Hepatocyte (in vitro differentiated cells): ENCODE measurements around the gene RALBP1. TPM values are rescaled to one million over a fixed set of nuclear protein-coding genes. Genes with fewer than 3 reads are reported as not detected.

ENCODE experiments used
- DNase-seq: peaks from one replicate; pipeline ENCODE4 v3.0.0-alpha.2; 2016; ENCODE audit warnings: low spot score
- H2AFZ ChIP-seq: fragments of 200-600 bp; sonication (generic); 2 replicates; pipeline ENCODE4 v1.6.0; 2016; ENCODE audit warnings: antibody characterized with exemption, mild to moderate bottlenecking
- H3K27ac ChIP-seq: fragments of 200-600 bp; sonication (generic); 2 replicates; pipeline ENCODE4 v1.5.1; 2016; ENCODE audit warnings: mild to moderate bottlenecking
- H3K27me3 ChIP-seq: fragments of 200-600 bp; sonication (generic); 2 replicates; pipeline ENCODE4 v1.6.1; 2016
- H3K36me3 ChIP-seq: fragments of 200-600 bp; sonication (generic); replicated peaks from 2 replicates; pipeline ENCODE4 v1.5.1; 2016; ENCODE audit warnings: low read depth; ENCODE audit not compliant: insufficient read depth
- H3K4me1 ChIP-seq: fragments of 200-600 bp; sonication (generic); 2 replicates; pipeline ENCODE4 v1.5.1; 2016; ENCODE audit warnings: mild to moderate bottlenecking, moderate library complexity; ENCODE audit not compliant: insufficient read depth
- H3K4me2 ChIP-seq: fragments of 200-600 bp; sonication (generic); 2 replicates; pipeline ENCODE4 v1.6.0; 2016
- H3K4me3 ChIP-seq: fragments of 200-600 bp; sonication (generic); 2 replicates; pipeline ENCODE4 v1.5.1; 2016; ENCODE audit warnings: mild to moderate bottlenecking
- H3K79me2 ChIP-seq: fragments of 200-600 bp; sonication (generic); 2 replicates; pipeline ENCODE4 v1.6.0; 2017; ENCODE audit warnings: mild to moderate bottlenecking
- H3K9me2 ChIP-seq: fragments of 200-600 bp; sonication (generic); replicated peaks from 2 replicates; pipeline ENCODE4 v1.6.0; 2017; ENCODE audit warnings: mild to moderate bottlenecking; ENCODE audit not compliant: insufficient read depth
- H3K9me3 ChIP-seq: fragments of 200-600 bp; sonication (generic); 2 replicates; pipeline ENCODE4 v1.5.1; 2016; ENCODE audit warnings: low read depth, mild to moderate bottlenecking
- H4K20me1 ChIP-seq: fragments of 200-600 bp; sonication (generic); 2 replicates; pipeline ENCODE4 v1.6.0; 2016; ENCODE audit warnings: mild to moderate bottlenecking; ENCODE audit not compliant: insufficient read depth, poor library complexity, severe bottlenecking
- EZH2 ChIP-seq: fragments of 200-600 bp; sonication (generic); IDR thresholded peaks from 2 replicates; pipeline ENCODE4 v1.6.1; 2016; ENCODE audit warnings: antibody characterized with exemption, mild to moderate bottlenecking, borderline replicate concordance
- EZH2phosphoT487 ChIP-seq: fragments of 200-600 bp; sonication (generic); IDR thresholded peaks from one replicate; pipeline ENCODE4 v1.6.1; 2018; ENCODE audit warnings: antibody characterized with exemption, mild to moderate bottlenecking, low read depth, moderate library complexity; ENCODE audit not compliant: unreplicated experiment, severe bottlenecking
- WGBS: methylation state at CpG from one replicate; pipeline ENCODE4 v1.1.6; 2016; ENCODE audit warnings: low lambda C conversion rate; ENCODE audit errors: missing lambda C conversion rate; 5-methylcytosine and 5-hydroxymethylcytosine counted together
- polyA plus RNA-seq: library from polyadenylated mRNA; unstranded; fragments of >200 nt; fragmentation: Nextera tagmentation; extraction: Ambion mirVana; gene quantifications from 2 replicates; pipeline ENCODE4 v1.2.1, GENCODE V29; 2016
- total RNA-seq: library from RNA; depleted of rRNA; stranded (reverse); fragments of >200 nt; gene quantifications from 2 replicates; pipeline ENCODE4 v1.2.3, GENCODE V29; 2014
- TF ChIP-seq, protein P1 (sequence below): fragments of 200-600 bp; sonication (generic); IDR thresholded peaks from 2 replicates; pipeline ENCODE4 v1.5.1; 2016; ENCODE audit warnings: antibody characterized with exemption, mild to moderate bottlenecking; ENCODE audit not compliant: poor library complexity

RALBP1 gene
- total and polyA plus RNA-seq, 2 experiments from 2014 or later, result 41.3 to 55.0 TPM

DNA sequence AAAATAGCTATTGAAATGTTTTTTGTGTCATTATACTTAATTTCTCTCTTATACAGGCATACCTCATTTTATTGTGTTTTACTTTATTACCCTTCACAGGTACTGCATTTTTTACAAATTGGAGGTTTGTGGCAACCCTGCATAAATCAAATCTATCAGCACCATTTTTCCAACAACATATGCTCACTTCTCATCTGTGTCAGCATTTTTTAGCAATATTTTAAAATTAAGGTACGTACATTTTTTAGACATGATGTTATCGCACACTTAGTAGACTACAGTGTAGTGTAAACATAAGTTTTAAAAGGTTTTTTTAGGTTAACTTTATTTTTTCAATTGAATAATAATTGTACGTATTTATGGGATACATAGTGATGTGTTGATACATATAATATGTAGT lies 30.8 kb upstream of the RALBP1 start:
- H3K4me1 ChIP-seq, result no peaks in the 10 kb centered on the region
- DNase-seq, result no peak
- no peak overlapping the region for H2AFZ ChIP-seq
- 96% methylated on average over 3 of the region's 3 CpGs for WGBS
- H4K20me1 ChIP-seq, result no peaks in the 10 kb centered on the region
- H3K27ac ChIP-seq, result no peak overlapping the region
- H3K4me3 ChIP-seq, result no peak overlapping the region
- H3K9me2 ChIP-seq, result no peaks in the 10 kb centered on the region
- H3K9me3 ChIP-seq, result no peaks in the 10 kb centered on the region
- no peaks in the 10 kb centered on the region for H3K79me2 ChIP-seq
- H3K36me3 ChIP-seq, result no peaks in the 10 kb centered on the region
- TF ChIP-seq EZH2phosphoT487 (no peak), EZH2 (no peak)
- TF ChIP-seq, protein P1, sequence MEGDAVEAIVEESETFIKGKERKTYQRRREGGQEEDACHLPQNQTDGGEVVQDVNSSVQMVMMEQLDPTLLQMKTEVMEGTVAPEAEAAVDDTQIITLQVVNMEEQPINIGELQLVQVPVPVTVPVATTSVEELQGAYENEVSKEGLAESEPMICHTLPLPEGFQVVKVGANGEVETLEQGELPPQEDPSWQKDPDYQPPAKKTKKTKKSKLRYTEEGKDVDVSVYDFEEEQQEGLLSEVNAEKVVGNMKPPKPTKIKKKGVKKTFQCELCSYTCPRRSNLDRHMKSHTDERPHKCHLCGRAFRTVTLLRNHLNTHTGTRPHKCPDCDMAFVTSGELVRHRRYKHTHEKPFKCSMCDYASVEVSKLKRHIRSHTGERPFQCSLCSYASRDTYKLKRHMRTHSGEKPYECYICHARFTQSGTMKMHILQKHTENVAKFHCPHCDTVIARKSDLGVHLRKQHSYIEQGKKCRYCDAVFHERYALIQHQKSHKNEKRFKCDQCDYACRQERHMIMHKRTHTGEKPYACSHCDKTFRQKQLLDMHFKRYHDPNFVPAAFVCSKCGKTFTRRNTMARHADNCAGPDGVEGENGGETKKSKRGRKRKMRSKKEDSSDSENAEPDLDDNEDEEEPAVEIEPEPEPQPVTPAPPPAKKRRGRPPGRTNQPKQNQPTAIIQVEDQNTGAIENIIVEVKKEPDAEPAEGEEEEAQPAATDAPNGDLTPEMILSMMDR, result no peak
- no peaks in the 10 kb centered on the region for H3K27me3 ChIP-seq
- H3K4me2 ChIP-seq, result no peak overlapping the region

DNA sequence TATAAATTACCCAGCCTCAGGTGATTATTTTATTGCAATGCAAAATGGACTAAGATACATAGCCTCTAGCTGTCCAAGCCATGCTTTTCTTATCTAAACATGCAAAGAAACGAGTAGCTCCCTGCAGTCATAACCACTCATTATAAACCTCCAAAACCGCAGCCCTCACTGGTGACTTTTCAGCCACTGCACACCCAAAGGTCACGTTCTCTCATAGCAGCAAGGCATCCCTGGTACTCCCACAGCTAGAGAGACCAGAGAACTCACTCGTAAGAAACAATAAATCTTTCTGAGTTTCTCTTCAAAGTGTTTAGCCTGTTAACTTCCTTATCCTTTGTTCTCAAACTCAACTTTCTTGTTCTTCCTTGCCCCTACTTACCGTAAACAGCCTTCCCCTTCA lies 28.5 kb upstream of the RALBP1 start:
- 64% methylated on average over 5 of the region's 5 CpGs for WGBS
- Histone ChIP-seq H3K27ac (no peak overlapping the region), H3K4me1 (peaks cover 3% of the 10 kb centered on the region), H3K4me2 (no peak overlapping the region), H3K9me3 (no peaks in the 10 kb centered on the region), H2AFZ (no peak overlapping the region), H3K4me3 (no peak overlapping the region), H3K36me3 (no peaks in the 10 kb centered on the region), H3K79me2 (no peaks in the 10 kb centered on the region), H3K9me2 (no peaks in the 10 kb centered on the region), H4K20me1 (no peaks in the 10 kb centered on the region), H3K27me3 (no peaks in the 10 kb centered on the region)
- TF ChIP-seq EZH2 (no peak), EZH2phosphoT487 (no peak)
- TF ChIP-seq, protein P1, result no peak
- DNase-seq, result no peak

DNA sequence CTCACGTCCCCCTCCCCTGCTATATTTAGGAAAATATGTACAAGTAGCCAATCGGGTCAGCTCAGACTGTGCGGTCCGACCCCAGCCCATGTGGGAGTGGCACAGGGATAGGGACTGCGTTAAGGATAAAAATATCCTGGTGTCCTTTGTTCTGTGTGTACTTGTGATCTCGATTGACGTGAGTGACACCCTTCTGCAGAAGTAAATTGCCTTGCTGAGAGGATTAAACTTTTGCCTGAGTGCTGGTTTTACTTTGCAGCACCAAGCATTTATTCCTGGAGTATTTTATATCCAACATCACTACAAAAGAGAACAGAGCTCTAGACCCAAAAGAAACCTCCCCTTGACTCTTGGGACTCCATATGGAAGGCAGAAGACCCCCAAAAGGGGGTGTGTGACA lies 28.0 kb upstream of the RALBP1 start:
- H3K4me3 ChIP-seq, result no peak overlapping the region
- TF ChIP-seq, protein P1, result no peak
- TF ChIP-seq EZH2phosphoT487 (no peak), EZH2 (no peak)
- WGBS, result 78% methylated on average over 7 of the region's 7 CpGs

More for the DNA sequence above, 28.0 kb upstream of the RALBP1 start:
- peaks cover 3% of the 10 kb centered on the region for H3K4me1 ChIP-seq
- H3K27me3 ChIP-seq, result no peaks in the 10 kb centered on the region
- DNase-seq, result no peak
- no peak overlapping the region for H3K27ac ChIP-seq
- no peaks in the 10 kb centered on the region for H3K9me3 ChIP-seq
- H2AFZ ChIP-seq, result no peak overlapping the region
- H4K20me1 ChIP-seq, result no peaks in the 10 kb centered on the region
- no peaks in the 10 kb centered on the region for H3K36me3 ChIP-seq
- no peak overlapping the region for H3K4me2 ChIP-seq
- H3K79me2 ChIP-seq, result no peaks in the 10 kb centered on the region
- no peaks in the 10 kb centered on the region for H3K9me2 ChIP-seq
